Thyroid gland (tissue), 4 donors: ENCODE results near the gene TEX35.

Experiments used
- POLR2A ChIP-seq, 2 donors: fragments of 450-650 bp; IDR thresholded peaks; one replicate each; pipeline ENCODE4 v1.6.1; 2017; ENCODE audit warnings: antibody characterized with exemption in 2 of 2, mild to moderate bottlenecking in 2 of 2, moderate library complexity in 1 of 2
- TF ChIP-seq, protein P1 (sequence below), 6 experiments: fragments of 200-600 bp in 3 of 6; fragments of 450-650 bp in 3 of 6; sonication (generic) in 3 of 6; IDR thresholded peaks; one replicate each; pipeline ENCODE4 v1.5.1; 2016 to 2019; ENCODE audit warnings: antibody characterized with exemption in 6 of 6, mild to moderate bottlenecking in 2 of 6, inconsistent platforms in 1 of 6, moderate library complexity in 1 of 6

DNA sequence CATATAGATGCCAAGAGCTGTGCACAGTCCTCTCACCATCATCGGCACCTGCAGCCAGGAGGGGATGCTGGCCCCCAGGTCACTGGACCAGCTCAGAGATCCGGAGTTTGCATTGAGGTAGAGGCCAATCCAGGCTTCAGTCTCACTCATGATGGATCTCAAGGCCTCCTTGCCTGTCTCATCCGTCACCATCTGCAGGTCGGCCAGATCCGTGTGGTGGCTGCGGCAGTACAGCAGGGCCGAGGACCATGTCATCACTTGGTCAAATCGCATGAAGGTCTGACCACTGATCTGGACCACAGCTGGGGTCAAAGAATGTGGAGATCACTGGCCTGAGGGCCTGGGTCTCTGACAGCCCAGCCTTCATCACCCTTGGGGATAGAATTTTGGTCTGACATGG lies 22.8 kb upstream of the TEX35 start:
- TF ChIP-seq, protein P1, sequence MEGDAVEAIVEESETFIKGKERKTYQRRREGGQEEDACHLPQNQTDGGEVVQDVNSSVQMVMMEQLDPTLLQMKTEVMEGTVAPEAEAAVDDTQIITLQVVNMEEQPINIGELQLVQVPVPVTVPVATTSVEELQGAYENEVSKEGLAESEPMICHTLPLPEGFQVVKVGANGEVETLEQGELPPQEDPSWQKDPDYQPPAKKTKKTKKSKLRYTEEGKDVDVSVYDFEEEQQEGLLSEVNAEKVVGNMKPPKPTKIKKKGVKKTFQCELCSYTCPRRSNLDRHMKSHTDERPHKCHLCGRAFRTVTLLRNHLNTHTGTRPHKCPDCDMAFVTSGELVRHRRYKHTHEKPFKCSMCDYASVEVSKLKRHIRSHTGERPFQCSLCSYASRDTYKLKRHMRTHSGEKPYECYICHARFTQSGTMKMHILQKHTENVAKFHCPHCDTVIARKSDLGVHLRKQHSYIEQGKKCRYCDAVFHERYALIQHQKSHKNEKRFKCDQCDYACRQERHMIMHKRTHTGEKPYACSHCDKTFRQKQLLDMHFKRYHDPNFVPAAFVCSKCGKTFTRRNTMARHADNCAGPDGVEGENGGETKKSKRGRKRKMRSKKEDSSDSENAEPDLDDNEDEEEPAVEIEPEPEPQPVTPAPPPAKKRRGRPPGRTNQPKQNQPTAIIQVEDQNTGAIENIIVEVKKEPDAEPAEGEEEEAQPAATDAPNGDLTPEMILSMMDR (IDR thresholded peaks at IDR 0.05): no peak
- no peak for TF ChIP-seq POLR2A (IDR thresholded peaks at IDR 0.05)
